ENCODE results near the gene AKAP8L.

AKAP8L gene

GRCh38 chr19:15429825-15430467 lies 11.2 kb upstream of the AKAP8L start:
- H3K36me3 ChIP-seq (ENCODE audit: control insufficient read depth, insufficient read depth, low read length): peaks cover 25% of the 10 kb centered on the region
- H3K9ac ChIP-seq (ENCODE audit: low read depth, low read length): no peak overlapping the region
- H3K27ac ChIP-seq (ENCODE audit: low read depth, low read length): no peak overlapping the region

GRCh38 chr19:15428956-15429824 lies 10.4 kb upstream of the AKAP8L start:
- H3K9ac ChIP-seq (ENCODE audit: low read depth, low read length): no peak overlapping the region
- peaks cover 32% of the 10 kb centered on the region for H3K36me3 ChIP-seq (ENCODE audit: control insufficient read depth, insufficient read depth, low read length)
- H3K27ac ChIP-seq (ENCODE audit: low read depth, low read length): no peak overlapping the region
- H3K4me1 ChIP-seq (ENCODE audit: control insufficient read depth, insufficient read depth, low read length): peaks cover 11% of the 10 kb centered on the region
- no peaks in the 10 kb centered on the region for H3K27me3 ChIP-seq (ENCODE audit: control insufficient read depth, insufficient read depth, low read length)
- no peak overlapping the region for H3K4me3 ChIP-seq (ENCODE audit: low read depth, low read length)
- H3K9me3 ChIP-seq (ENCODE audit: control insufficient read depth, insufficient read depth, low read length): no peaks in the 10 kb centered on the region

More at GRCh38 chr19:15429825-15430467, 11.2 kb upstream of the AKAP8L start:
- H3K4me1 ChIP-seq (ENCODE audit: control insufficient read depth, insufficient read depth, low read length): peaks cover 11% of the 10 kb centered on the region
- no peaks in the 10 kb centered on the region for H3K9me3 ChIP-seq (ENCODE audit: control insufficient read depth, insufficient read depth, low read length)
- no peaks in the 10 kb centered on the region for H3K27me3 ChIP-seq (ENCODE audit: control insufficient read depth, insufficient read depth, low read length)
- H3K4me3 ChIP-seq (ENCODE audit: low read depth, low read length): no peak overlapping the region

- H3K27ac ChIP-seq (ENCODE audit: low read depth, low read length): no peak overlapping the region
- no peaks in the 10 kb centered on the region for H3K9me3 ChIP-seq (ENCODE audit: control insufficient read depth, insufficient read depth, low read length)
- peaks cover 44% of the 10 kb centered on the region for H3K36me3 ChIP-seq (ENCODE audit: control insufficient read depth, insufficient read depth, low read length)
- H3K4me3 ChIP-seq (ENCODE audit: low read depth, low read length): no peak overlapping the region
- H3K4me1 ChIP-seq (ENCODE audit: control insufficient read depth, insufficient read depth, low read length): peaks cover 6% of the 10 kb centered on the region; the same call in 1 of the 2 replicates
- H3K9ac ChIP-seq (ENCODE audit: low read depth, low read length): no peak overlapping the region
- H3K27me3 ChIP-seq (ENCODE audit: control insufficient read depth, insufficient read depth, low read length): no peaks in the 10 kb centered on the region
These were observed 9.2 kb upstream of the AKAP8L start for GRCh38 chr19:15427991-15428471.

GRCh38 chr19:15427350-15427700 lies 8.5 kb upstream of the AKAP8L start:
- Histone ChIP-seq H3K27me3 (ENCODE audit: control insufficient read depth, insufficient read depth, low read length) (no peaks in the 10 kb centered on the region), H3K4me1 (ENCODE audit: control insufficient read depth, insufficient read depth, low read length) (peaks cover 6% of the 10 kb centered on the region; the same call in 1 of the 2 replicates), H3K27ac (ENCODE audit: low read depth, low read length) (no peak overlapping the region), H3K4me3 (ENCODE audit: low read depth, low read length) (no peak overlapping the region), H3K9me3 (ENCODE audit: control insufficient read depth, insufficient read depth, low read length) (no peaks in the 10 kb centered on the region), H3K9ac (ENCODE audit: low read depth, low read length) (no peak overlapping the region), H3K36me3 (ENCODE audit: control insufficient read depth, insufficient read depth, low read length) (peaks cover 51% of the 10 kb centered on the region)

DNA sequence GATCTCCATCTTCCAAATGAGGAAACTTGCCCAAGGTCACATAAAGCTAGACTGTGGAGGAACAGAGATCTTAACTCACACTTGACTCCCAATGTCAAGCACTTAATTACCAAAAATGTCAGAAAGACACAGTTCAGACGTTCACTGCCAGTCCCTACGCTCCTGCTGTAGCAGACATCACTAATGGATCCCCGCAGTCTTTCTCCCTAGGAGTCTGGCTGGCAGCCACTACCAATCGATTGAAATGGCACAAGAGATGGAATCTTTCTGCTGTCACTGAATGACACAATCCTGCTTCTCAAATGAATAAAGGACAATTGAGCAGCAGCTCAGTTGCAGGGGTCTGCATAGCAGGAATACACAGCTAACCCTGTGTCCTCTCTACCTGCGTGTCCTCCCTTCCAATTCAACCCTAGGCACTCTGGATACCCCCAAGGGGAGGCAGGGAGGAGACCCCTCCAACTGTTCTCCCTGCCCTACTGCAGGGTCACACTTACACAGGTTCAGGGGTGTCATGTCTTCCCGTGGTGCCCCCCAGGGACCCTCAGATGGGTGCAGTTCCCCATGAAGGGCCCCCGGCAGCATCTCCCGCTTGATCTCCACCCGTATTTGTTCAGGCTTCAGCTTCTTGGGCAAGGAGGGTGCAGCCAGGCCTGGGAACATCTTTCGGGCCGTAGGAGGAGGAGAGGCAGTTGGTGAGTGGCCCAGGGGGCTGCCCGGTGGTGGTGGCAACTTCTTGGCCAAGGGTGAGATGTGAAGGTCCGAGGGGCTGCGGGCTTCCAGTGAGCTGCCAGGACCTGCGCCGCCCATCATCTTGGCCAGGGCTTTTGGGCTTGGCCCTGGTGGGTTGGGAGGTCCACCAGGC lies 7.9 kb upstream of the AKAP8L start:
- Histone ChIP-seq H3K9ac (ENCODE audit: low read depth, low read length) (no peak overlapping the region), H3K4me3 (ENCODE audit: low read depth, low read length) (no peak overlapping the region), H3K27ac (ENCODE audit: low read depth, low read length) (no peak overlapping the region), H3K27me3 (ENCODE audit: control insufficient read depth, insufficient read depth, low read length) (no peaks in the 10 kb centered on the region), H3K4me1 (ENCODE audit: control insufficient read depth, insufficient read depth, low read length) (peaks cover 6% of the 10 kb centered on the region; the same call in 1 of the 2 replicates), H3K36me3 (ENCODE audit: control insufficient read depth, insufficient read depth, low read length) (peaks cover 52% of the 10 kb centered on the region), H3K9me3 (ENCODE audit: control insufficient read depth, insufficient read depth, low read length) (no peaks in the 10 kb centered on the region)

DNA sequence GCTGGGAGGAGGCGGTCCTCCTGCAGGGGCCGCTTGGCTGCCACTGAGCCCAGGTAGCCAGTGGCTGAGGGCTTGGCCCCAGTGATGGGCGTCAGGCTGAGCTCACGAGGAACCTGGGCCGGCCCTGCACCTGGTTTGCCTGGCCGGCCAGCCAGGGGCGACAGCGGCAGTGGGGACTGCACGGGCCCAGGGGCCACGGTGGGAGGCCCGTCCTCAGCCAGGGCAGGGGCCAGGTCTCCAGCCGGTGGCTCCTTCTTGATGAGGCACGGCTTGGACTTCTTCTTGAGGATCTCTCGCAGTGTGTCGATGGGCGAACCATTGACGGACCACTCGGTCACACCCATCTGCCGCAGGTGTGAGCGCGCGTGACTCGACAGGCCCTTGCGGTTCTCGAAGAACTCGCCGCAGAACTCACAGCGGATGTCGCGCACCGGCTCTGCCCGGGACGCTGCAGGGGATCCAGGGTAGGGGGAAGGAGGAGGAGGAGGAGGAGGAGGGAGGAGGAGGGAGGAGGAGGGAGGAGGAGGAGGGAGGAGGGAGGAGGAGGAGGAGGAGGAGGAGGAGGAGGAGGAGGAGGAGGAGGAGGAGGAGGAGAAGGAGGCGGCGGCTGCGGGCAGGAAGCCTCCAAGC lies 6.6 kb upstream of the AKAP8L start:
- H3K36me3 ChIP-seq (ENCODE audit: control insufficient read depth, insufficient read depth, low read length): peaks cover 52% of the 10 kb centered on the region
- H3K9me3 ChIP-seq (ENCODE audit: control insufficient read depth, insufficient read depth, low read length): no peaks in the 10 kb centered on the region

DNA sequence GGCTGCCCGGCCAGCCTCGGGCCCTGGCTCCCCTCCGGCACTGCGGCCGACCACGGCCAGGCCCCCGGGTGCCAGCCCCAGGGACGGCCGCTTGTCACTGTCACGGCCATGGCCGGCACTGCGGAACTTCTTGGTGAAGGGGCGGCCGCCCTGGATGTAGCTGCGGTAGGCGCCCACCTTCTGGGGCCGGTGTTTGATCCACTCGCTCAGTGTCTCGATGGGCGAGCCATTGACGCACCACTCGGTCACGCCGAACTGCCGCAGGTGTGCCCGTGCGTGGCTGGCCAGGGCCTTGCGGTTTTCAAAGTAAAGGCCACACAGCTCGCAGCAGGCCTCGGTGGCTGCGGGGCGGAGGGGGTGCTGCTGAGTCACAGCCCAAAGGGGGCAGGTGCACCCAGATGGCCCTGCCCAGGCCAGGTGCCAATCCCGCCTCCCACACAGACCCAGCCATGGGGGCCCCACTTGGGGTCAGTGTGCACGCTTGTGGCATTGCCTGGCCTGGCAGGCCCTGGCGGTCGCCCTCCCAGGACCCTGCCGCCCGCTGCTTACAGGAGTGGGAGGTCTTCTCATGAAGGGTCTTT lies 6.0 kb upstream of the AKAP8L start:
- Histone ChIP-seq H3K9me3 (ENCODE audit: control insufficient read depth, insufficient read depth, low read length) (no peaks in the 10 kb centered on the region), H3K4me3 (ENCODE audit: low read depth, low read length) (no peak overlapping the region), H3K4me1 (ENCODE audit: control insufficient read depth, insufficient read depth, low read length) (no peaks in the 10 kb centered on the region), H3K9ac (ENCODE audit: low read depth, low read length) (no peak overlapping the region), H3K27ac (ENCODE audit: low read depth, low read length) (no peak overlapping the region), H3K36me3 (ENCODE audit: control insufficient read depth, insufficient read depth, low read length) (peaks cover 52% of the 10 kb centered on the region), H3K27me3 (ENCODE audit: control insufficient read depth, insufficient read depth, low read length) (no peaks in the 10 kb centered on the region)

More for the DNA sequence above, 6.6 kb upstream of the AKAP8L start:
- Histone ChIP-seq H3K4me3 (ENCODE audit: low read depth, low read length) (no peak overlapping the region), H3K27me3 (ENCODE audit: control insufficient read depth, insufficient read depth, low read length) (no peaks in the 10 kb centered on the region), H3K27ac (ENCODE audit: low read depth, low read length) (no peak overlapping the region), H3K9ac (ENCODE audit: low read depth, low read length) (no peak overlapping the region), H3K4me1 (ENCODE audit: control insufficient read depth, insufficient read depth, low read length) (no peaks in the 10 kb centered on the region)

DNA sequence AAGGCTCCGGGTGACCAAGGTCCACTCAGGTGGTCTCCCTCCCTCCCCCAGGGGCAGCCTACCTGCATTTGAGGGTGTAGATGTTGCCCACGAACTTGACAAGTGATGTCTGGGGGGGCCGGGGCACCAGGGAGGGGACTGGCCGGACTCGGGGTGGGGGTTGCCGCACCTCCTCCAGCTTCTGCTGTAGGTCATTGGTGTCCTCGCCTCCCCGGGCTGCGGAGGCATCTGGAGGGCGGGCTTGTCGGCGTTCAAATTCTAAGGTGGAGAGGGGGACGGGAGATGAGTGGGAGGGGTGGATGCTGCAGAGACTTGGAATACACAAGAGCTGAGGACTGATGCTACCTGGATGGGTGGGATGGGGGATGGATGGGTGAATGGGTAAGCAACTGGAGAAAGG lies 5.3 kb upstream of the AKAP8L start:
- Histone ChIP-seq H3K9ac (ENCODE audit: low read depth, low read length) (no peak overlapping the region), H3K36me3 (ENCODE audit: control insufficient read depth, insufficient read depth, low read length) (peaks cover 52% of the 10 kb centered on the region), H3K4me3 (ENCODE audit: low read depth, low read length) (no peak overlapping the region), H3K27me3 (ENCODE audit: control insufficient read depth, insufficient read depth, low read length) (no peaks in the 10 kb centered on the region), H3K27ac (ENCODE audit: low read depth, low read length) (no peak overlapping the region), H3K4me1 (ENCODE audit: control insufficient read depth, insufficient read depth, low read length) (no peaks in the 10 kb centered on the region), H3K9me3 (ENCODE audit: control insufficient read depth, insufficient read depth, low read length) (no peaks in the 10 kb centered on the region)

GRCh38 chr19:15423130-15423529 lies 4.3 kb upstream of the AKAP8L start:
- H3K4me3 ChIP-seq (ENCODE audit: low read depth, low read length): no peak overlapping the region
- no peaks in the 10 kb centered on the region for H3K27me3 ChIP-seq (ENCODE audit: control insufficient read depth, insufficient read depth, low read length)
- no peaks in the 10 kb centered on the region for H3K4me1 ChIP-seq (ENCODE audit: control insufficient read depth, insufficient read depth, low read length)
- no peak overlapping the region for H3K9ac ChIP-seq (ENCODE audit: low read depth, low read length)
- no peak overlapping the region for H3K27ac ChIP-seq (ENCODE audit: low read depth, low read length)
- no peaks in the 10 kb centered on the region for H3K9me3 ChIP-seq (ENCODE audit: control insufficient read depth, insufficient read depth, low read length)
- peaks cover 52% of the 10 kb centered on the region for H3K36me3 ChIP-seq (ENCODE audit: control insufficient read depth, insufficient read depth, low read length)
